GM19240 (cell line): ENCODE measurements around the gene RLBP1.

ENCODE experiments used
- DNase-seq: peaks from one replicate; pipeline ENCODE4 v3.0.0; 2011; ENCODE audit warnings: low spot score; ENCODE audit not compliant: insufficient read length

RLBP1 gene

DNA sequence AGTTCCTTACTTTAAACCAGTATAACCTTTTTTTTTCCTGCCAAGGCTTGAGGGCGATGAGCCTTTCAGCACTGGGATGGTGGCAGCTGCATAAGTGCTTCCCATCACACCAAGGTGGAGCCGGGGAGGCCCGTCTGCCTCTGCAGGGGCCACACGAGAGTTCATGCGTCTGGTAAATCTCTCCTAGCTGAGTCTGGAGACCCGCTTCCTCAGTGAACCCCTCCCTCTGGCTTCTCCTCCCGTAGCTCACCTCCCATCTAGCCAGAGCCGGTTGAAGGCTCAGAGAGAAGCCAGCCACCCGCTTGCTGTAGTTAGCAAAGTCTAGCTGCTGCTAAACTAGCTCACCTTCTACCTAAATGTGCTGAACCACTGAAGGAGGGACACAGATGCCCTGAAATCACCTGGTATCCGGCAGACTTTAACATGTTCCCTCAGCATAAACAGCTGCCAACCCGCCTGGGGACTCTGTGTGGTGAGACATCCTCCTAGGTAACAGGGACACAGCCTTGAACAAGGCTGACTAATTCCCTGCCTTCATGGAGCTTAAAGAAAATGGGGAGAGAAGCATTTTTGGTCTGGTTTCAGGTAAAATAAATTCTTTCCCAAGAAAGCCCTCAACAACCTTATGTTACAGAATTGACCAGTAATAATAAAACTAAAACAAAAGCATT, 42.9 kb downstream of the RLBP1 start:
- no peak for DNase-seq

DNA sequence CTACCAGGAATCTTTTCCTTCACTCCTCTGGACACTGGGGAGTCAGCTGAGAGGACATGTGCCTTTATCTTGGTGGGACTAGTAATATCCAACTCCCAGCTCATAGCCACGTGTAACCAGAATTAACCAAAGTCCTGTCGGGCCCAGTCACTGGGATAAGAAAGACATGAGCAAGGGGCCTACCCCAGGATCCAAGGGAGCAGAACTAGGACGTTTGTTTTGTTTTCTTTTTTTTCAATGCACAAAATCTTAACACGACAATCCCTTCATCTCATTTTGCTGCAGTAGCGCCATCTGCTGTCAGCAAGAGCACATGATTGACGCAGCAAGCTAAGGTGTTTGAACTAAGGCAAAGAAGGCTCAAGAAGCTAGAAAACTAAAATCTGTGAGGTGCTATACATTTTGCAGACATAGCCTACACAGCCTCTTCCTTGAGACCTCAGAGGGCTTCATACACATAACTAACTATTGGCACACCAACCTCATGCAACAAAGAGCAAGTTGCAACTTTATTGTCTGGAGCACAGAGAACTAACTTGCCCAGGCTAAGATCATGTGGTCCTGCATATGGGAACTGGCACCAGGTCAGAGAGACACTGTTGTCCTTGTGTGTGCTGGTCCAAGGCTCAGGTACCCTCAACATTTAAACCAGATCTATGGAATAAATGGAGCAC, 43.6 kb downstream of the RLBP1 start:
- peak; percentile 33 for DNase-seq

DNA sequence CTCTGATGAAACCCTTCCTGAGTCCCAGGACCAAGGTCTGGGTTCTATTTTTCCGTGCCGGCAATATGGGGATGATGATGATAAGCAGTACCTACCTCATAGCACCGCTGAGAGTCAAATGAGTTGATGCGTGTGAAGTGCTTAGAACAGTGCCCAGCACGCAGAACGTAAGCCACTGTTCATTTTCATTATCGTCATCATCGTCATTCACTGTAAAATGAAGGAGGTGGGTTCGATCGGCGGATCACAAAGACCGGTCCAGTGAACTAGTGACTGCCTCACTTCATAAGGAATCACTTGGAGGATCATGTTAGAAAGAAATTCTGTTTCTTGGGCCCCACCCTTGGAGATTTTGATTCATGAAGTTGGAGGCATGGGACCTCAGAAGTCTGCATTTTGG, 44.3 kb downstream of the RLBP1 start:
- DNase-seq: no peak

DNA sequence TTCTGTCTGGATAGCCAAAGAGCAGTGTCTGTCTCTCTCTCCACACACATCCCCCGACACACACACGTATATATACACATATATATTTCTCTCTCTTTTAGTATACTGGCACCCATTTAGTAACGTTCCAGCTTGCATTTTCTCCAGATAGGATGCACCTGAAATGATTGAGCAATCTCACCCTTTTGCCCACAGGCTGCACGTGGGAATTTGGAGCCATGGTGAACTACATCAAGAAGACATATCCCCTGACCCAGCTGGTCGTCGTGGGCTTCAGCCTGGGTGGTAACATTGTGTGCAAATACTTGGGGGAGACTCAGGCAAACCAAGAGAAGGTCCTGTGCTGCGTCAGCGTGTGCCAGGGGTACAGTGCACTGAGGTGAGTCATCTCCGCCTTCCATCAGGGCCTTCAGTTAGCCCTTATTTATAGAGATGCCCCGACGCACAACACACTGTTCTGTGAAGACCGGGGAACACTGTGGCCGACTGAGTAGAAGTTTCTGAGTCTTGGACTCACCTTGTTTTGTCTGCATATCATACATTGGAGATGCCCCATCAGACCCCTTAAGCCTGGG, 45.7 kb downstream of the RLBP1 start:
- no peak for DNase-seq

DNA sequence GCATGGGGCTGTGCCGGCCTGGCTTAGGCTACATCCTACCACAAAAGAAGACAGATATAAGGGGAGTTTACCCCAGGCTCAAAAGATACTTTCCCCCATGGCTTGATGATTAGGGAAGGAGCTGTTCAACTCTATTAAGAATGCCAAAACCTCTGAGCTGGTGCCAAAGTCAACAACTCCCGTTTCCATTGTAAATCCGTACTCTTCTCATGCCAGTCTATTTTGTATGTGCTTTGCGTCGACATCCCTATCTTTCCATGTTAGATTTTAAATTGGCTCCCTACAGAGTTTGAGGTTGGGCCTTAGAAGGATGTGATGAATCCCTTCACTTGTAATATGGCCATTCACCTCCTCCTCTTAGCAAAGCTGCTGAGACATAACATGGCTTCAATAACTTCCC, 46.9 kb downstream of the RLBP1 start:
- no peak for DNase-seq

DNA sequence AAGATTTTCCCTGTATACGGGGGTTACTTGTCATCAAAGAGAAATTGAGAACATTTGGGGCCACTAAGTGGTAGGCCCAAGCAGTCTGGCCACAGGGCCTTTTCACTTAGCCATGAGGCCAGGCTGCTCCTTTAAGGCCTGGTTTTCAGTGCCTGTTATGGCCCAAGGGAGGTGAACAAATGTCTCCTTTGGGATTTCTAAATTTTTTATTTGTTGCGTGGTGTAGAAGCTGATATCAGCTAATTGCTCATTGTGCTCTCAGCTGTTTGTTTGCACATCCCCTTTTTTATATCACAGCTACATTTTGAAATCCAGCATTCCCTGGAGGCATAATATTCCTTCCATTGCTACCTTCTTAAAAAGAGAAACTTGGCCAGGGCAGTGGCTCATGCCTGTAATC, 48.5 kb downstream of the RLBP1 start:
- no peak for DNase-seq

DNA sequence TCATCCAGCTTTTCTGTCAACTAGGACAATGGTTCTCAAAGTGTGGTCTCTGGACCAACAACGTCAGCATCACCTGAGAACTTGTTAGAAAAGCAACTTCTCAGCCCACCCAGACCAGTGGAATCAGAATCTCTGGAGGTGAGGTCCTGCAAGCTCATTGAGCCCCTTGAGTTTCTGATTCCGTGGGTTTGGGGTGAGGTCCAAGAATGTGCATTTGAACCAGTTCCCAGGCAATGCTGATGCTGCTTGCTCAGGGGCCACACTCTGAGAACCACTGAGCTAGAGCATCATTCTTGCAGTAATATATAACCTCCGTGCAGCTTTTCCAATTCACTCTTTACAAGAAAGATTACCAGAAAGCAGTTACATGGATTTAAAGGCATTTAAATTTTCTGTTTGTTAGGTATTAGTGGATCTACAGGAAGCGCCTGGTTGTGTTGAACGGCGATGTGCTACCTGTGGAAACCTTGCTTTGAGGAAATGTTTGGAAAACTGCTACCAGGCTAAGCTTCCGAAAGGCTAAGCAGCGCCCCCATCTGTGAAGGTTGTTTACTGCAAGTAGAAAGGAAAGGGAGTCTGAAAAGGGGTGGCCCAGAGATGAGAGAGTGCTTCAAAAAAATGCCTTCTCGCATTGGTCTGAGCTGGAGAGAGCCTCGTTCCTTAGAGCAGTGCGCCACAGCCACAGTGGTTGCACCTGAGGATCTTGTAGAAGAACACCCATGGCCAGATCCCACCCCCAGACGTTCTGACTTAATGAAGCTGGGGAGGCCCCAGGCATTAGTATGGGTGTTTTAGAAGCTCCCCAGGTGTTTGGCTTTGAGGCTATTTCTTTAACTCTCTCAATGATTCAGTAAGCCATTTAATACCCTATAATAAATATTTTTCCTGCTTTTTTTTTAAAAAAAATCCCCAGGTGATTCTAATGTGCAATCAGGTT, 50.0 kb downstream of the RLBP1 start:
- DNase-seq: no peak

DNA sequence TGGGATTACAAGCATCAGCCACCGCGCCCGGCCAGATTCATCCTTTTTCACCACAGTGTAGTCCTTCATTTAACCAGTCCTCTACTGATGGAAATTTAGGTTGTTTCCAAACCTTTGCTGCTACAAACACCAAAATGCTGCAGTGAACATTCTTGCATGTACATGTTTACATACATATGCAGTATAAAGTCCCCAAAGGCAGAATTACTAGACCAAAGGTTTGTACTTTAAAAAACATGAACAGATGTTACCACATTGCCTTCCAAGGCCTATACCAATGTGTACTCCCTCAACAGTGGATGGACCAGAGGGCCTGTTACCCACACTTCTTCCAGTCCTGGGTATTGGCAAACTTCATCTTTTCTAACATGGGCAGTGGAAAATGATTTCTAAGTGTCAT, 51.0 kb downstream of the RLBP1 start:
- DNase-seq: no peak

DNA sequence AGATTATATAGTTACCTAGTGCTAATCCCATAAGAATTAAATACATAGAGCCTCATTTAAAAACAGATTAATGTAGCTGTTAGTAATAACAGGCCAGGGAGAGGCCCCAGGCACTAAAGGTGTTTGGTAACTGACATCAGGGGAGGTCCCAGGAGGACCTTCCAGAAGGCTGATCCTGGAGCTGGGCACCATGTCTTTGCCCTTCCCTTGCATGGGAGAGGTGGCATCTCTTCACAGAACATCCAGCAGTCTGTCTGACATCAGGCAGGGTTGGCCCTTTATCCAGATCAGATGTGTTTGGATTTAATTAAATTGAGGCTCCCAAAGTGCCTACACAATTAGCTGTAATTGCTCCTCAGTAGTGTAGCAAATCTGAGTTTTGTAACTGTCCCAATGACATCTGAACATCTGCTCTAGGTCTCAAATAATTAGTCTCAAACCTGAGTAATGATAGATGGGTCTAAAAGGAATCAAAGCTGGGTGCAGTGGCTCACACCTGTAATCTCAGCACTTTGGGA, 53.0 kb downstream of the RLBP1 start:
- no peak for DNase-seq

DNA sequence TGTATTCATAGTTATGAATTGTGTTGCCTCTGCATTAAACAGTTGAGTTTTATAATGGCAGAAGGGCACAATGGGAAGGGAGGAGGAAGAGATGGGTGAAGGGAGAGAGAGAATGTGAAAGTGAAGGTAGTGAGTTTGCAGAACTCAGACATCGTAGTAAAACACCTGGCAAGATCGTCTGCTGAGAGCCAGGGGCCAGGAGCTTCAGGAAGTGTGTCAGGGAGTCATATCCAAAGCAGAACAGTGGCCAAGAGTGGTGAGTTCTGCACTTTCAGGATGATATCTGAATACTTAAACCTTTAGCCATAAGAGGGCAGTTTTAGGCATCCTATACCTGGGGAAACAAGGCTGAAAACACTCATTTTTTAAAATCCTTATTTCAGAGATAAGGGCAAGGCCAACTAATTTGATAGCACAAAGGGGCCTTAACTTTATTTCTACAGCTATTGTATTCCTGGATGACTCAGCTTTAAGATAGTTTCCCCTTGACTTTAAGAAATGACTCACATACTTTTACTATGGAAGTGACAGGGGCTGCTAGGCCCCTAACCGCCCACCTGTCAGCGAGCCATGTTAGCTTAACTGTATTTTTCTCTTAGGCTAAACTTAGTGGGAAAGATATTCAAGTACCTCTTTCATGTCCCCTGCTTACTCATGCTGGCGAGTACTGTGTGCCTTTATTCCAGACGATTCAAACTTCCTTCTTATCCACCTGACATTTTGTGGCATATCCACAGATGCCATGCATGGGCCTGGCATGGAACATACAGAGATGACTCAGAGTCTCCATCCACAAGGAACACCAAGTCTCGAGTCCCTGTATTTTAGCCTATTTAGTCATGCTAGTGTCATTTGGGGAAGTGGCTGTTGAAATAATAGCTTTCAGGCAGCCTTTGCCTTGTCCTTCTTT, 53.9 kb downstream of the RLBP1 start:
- peak; percentile 45 for DNase-seq

DNA sequence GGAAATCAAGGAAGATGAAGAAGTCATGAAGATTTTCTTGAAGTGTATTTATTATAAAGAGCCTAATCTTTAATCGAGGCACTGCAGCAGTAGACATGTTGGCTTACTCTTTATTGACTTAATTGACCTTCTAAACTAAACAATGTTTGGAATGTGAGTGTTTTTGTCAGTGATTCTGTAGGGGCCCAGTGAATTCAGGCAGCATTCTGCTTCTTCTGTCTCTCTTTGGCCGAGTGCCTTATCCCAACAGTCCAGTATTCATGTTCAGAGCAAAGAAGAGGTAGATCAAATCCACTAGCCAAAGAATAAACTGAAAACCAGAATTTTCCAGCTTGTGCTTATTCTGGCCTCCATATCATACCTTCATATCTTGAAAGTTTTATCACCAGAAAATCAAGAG, 55.7 kb downstream of the RLBP1 start:
- DNase-seq: no peak

DNA sequence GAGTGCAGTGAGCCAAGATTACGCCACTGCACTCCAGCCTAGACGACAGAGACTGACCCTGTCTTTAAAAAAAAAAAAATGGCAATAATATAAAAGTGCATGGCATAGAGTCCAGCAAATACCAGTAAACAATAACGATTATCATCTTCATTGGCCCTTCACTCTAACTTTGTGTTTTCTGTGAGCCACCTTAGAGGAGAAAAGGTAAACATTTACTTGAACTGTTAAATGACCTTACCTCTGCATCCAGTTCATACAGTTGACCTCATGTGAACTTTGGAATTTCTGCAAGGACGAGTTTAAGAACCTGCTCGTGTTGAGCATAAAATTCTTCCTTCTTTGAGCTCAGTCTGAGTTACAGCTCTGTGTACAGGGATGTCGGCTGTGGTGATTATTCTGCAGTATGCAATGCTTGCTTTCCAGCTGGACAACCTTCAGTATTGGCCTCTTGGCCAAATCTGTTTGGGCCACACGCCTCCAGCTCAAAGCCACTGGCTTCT, 56.6 kb downstream of the RLBP1 start:
- DNase-seq: no peak

DNA sequence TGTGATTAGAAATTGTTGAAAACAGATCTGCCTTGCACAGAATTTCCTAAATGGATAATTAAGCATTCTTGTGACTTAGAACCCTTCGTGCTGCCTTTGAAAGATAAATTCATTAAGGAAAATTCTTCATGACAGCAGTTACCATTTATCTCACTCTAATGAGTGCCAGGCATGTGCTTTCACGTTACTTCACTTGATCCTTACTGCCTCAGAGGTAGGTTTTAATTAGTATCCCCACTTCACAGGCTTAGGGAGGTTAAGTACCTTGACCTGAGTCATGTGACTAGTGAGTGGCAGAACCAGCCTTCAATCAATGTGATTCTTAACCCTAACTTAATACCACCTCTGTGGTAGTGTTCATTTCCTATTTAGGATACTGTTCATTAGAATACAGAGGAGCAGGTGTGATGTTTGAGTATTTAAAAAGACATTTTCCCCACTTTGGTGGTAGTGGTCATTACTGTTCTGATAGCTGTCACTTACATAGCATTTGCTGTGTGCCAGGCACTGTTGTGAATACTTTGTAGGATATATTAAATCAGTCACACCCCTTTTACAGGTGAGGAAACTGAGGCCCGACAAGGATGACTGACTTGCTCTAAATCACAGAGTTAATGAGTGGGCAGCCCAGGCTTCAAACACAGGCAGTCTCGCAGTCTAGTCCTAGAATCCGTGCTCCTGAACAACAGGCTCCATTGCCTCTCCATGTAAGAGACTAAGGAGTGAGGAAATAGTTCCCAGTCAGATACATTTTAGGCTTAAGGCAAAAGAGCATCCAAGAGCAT, 57.9 kb downstream of the RLBP1 start:
- DNase-seq: no peak

DNA sequence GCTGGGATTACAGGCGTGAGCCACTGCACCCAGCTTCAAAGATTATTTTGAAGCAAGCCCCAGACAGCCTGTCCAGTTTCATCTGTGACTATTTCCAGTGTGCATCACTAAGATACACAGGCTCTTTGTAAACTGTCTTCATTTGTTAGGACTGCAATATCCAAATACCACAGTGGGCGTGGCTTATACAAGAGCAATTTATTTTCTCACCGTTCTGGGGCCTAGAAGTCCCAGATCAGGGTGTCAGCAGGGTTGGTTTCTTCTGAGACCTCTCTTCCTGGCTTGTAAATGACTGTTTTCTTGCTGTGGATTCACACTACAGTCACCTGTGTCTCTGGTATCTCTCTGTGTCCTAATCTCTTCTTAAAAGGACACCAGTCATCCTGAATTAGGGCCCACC, 59.7 kb downstream of the RLBP1 start:
- DNase-seq: no peak
